Measurements from ENCODE around the gene KIRREL3.

The KIRREL3 gene

GRCh38 chr11:126599217-126599897 is 401.2 kb downstream of the KIRREL3 start:
- no peak for DNase-seq (ENCODE audit: low read depth)

GRCh38 chr11:126598344-126599216 is 402.0 kb downstream of the KIRREL3 start:
- no peak for DNase-seq (ENCODE audit: low read depth)

- DNase-seq (ENCODE audit: low read depth): no peak
Measured at GRCh38 chr11:126597041-126597440, 403.5 kb downstream of the KIRREL3 start.

GRCh38 chr11:126596474-126596873 is 404.1 kb downstream of the KIRREL3 start:
- no peak for DNase-seq (ENCODE audit: low read depth)

DNA sequence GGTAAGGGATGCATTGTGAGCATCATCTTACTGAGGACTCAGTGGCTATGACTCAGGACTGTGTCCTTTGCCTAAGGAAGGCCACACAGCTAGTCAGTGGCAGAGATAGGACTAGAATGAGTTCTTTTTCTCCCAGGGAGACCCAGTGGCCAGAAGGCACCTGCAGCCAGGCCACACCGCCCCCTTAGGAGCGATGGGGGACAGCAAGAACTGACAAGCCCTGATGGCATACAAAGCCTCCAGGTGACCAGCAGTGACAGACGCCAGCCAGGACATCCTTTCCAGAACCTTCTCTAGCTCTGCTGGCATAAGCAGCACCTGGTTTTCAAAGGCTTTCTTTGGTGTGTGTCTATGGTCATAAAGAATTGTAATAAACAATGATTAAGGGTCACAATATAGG is 405.0 kb downstream of the KIRREL3 start:
- DNase-seq (ENCODE audit: low read depth): no peak

DNA sequence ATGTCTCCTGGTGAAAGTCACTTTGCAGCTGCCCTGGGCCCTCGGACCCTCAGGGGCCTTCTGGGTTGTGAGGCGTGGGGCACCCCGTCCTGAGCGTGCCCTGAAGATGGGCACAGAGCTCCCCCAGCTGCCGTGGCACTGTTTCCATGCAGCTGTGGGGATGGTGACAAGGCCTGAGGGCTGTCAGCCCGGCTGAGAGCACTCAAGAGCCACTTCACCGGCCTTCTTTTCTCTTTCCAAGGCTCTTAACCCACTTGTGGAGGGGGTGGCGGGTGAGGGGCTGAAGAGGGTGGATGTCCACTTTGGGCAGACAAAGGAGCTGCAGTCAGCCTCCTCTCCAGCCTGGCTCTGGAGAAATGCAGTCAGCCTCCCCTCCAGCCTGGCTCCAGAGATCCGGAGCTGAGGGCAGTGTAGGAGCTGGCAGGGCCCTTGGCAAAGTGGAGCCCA is 405.6 kb downstream of the KIRREL3 start:
- DNase-seq (ENCODE audit: low read depth): no peak

GRCh38 chr11:126592496-126593410 is 407.8 kb downstream of the KIRREL3 start:
- DNase-seq (ENCODE audit: low read depth): no peak

DNA sequence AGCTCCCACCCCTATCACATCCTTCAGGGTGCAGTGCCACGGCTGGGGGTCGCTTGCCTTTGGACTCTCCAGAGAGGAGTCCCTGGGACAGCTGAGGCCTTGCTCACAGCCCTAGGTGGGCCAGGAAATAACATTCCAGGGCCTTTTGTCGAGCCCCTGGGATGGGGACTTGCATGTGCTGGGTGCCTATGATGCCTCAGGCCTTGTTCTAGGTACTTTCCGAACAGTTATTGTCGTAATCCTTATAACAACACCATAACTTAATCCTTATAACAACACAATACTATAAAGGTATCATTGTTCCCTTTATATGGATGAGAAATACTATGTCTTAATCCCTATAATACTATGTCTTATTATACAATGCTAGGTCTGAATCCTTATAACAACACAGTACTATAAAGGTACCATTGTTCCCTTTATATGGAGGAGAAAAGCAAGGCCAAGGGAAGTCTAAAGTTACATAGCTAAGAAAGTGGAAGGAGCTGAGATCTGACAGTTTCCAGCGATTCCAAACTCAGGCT is 408.5 kb downstream of the KIRREL3 start:
- no peak for DNase-seq (ENCODE audit: low read depth)

GRCh38 chr11:126589492-126589803 is 411.1 kb downstream of the KIRREL3 start:
- DNase-seq (ENCODE audit: low read depth): no peak

GRCh38 chr11:126588630-126589491 is 411.7 kb downstream of the KIRREL3 start:
- no peak for DNase-seq (ENCODE audit: low read depth)

DNA sequence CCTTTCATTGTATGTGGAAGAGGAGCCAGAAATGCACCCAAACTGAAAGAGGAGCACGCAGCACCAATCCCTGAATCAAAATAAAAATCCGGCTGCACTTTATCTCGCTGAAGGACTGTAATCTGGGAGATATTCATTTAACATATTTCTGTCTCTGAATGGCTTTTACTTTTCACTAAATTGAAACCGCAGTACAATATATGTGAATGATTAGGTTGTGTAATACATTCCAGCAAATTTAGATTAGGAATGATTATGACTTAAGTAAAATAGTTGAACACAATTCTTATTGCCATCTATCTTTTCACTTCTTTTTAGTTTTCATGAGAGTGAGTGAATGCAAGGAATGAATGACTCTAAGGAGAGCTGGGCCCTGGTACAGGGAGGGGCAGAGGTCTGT is 413.0 kb downstream of the KIRREL3 start:
- DNase-seq (ENCODE audit: low read depth): no peak

DNA sequence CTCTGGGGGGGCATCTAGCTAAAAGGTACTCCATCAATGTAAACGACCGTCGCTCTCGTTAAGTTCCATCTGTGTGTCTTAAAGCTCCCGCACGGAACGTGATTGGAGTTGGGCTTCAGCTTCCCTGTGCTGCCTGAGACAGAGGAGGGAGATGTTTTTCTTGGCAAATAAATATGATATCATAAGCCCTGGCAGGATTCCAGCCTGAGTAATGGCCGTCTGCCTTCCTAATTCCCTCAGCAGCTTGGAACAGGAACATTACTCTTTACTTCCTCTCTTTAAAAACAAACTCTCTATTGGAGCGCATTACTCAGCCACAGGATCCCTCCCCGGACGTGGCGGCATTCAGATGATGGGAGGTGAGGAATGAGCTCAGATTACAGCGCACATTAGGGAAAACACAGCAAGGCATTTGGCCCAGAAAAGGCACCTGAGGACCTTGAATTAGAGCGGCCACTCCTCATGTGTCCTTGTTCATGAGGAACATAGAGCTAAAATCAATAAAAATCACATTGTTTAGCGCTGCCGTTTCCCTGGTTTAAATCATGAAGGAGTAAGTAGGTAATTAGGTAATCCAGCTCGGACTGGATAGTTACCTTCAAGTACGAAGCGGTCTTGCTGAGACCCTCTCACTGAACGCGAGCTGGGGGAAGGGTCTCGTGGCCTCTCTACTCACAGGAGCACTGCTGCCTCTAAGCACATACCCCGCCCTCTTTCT is 414.6 kb downstream of the KIRREL3 start:
- no peak for DNase-seq (ENCODE audit: low read depth)

DNA sequence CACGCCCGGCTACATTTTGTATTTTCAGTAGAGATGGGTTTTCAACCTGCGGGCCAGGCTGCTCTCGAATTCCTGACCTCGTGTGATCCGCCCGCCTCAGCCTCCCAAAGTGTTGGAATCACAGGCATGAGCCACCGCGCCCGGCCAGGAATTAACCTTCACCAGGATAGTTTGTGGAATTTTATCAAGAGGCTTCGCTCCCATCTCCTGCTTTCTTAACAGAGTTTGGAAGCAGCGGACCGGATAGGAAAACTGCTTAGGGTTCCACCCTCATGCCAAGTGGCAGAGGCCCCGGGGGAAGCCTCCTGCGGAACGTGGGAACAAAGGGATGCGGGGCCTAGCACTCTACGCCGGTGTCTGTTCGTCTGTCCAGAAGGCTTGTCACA is 415.2 kb downstream of the KIRREL3 start:
- DNase-seq (ENCODE audit: low read depth): no peak

DNA sequence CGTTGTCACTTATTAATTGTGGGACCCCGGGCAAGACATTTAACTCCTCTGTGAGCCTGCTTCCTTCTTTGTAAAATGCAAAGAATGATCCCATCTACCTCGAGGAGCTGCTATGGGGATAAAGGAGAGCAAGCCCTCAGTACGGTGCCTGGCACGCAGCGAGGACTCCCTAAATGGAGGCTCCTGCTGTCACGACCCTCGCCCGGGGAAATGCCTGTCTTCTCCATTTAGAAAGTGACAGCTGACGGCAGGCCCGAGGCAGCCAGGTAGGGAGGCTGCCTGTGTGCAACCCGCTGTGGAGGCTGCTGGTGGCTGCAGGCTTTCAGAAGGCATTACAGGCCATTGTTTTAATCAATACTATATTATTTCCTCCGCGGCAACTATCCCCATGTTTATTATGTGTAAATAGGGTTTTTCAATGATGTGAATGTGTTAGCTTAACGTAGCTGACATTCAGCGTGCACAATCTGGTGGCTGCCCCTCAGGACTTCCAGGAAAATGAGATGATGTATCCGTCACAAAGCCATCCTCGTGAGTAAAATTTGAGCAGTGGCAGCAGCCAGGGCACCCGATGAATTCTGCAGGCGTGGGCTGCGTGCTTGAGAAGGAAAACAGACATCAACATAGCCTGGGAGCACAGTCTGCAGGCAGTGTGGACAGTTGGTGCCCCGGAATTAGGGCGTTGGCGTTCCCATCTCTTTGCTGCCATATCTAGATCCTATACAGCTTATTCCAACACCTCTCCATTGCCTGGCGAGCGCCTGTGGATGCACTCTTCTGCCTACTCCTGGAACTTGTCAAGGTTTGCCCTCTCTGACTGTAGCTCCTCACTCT is 416.8 kb downstream of the KIRREL3 start:
- no peak for DNase-seq (ENCODE audit: low read depth)

- no peak for DNase-seq (ENCODE audit: low read depth)
Measured at GRCh38 chr11:126583101-126583500, 417.5 kb downstream of the KIRREL3 start.

GRCh38 chr11:126581871-126582648 is 418.5 kb downstream of the KIRREL3 start:
- DNase-seq (ENCODE audit: low read depth): no peak

- no peak for DNase-seq (ENCODE audit: low read depth)
Measured at GRCh38 chr11:126578426-126578825, 422.1 kb downstream of the KIRREL3 start.

- DNase-seq (ENCODE audit: low read depth): no peak
Measured at GRCh38 chr11:126578021-126578420, 422.5 kb downstream of the KIRREL3 start.

GRCh38 chr11:126575849-126576248 is 424.7 kb downstream of the KIRREL3 start:
- DNase-seq (ENCODE audit: low read depth): no peak

All from activated T-cell treated with anti-CD3 and anti-CD28 coated beads for 24 hours (primary cell).